HG03060 (cell line): Measurements from ENCODE around the gene NPHS1.
"Not testable (repeated sequence)": the region's sequence is repeated elsewhere in the genome, so short reads cannot be mapped to it uniquely, and the experiment has no call there.

ENCODE experiments used
- ATAC-seq: cut with Tn5 transposase; IDR thresholded peaks from one replicate; pipeline ENCODE4 v1.9.1; 2021; ENCODE audit warnings: low read depth, moderate number of reproducible peaks; ENCODE audit not compliant: unreplicated experiment

NPHS1 gene

GRCh38 chr19:35879068-35879467 is 26.8 kb upstream of the NPHS1 start:
- ATAC-seq = no peak

GRCh38 chr19:35874392-35874930 is 22.2 kb upstream of the NPHS1 start:
- ATAC-seq = no peak

- ATAC-seq = no peak
Observed at GRCh38 chr19:35872180-35872579, 19.9 kb upstream of the NPHS1 start.

GRCh38 chr19:35871611-35872010 is 19.3 kb upstream of the NPHS1 start:
- ATAC-seq = no peak

- no peak for ATAC-seq
Observed at GRCh38 chr19:35870798-35871197, 18.5 kb upstream of the NPHS1 start.

GRCh38 chr19:35870124-35870736 is 17.9 kb upstream of the NPHS1 start:
- ATAC-seq = not testable (repeated sequence)

- no peak for ATAC-seq
Observed at GRCh38 chr19:35869327-35870123, 17.2 kb upstream of the NPHS1 start.

- ATAC-seq = no peak
Observed at GRCh38 chr19:35868823-35869326, 16.6 kb upstream of the NPHS1 start.

GRCh38 chr19:35868172-35868822 is 16.0 kb upstream of the NPHS1 start, which contains the start of gene APLP1:
Gene APLP1 (plus strand): TSS chr19:35868574. CDS start chr19:35868637, 63 bp downstream.
- ATAC-seq = no peak

GRCh38 chr19:35863018-35863417 is 10.7 kb upstream of the NPHS1 start:
- ATAC-seq = no peak

GRCh38 chr19:35862528-35862927 is 10.2 kb upstream of the NPHS1 start:
- ATAC-seq = no peak

GRCh38 chr19:35861640-35862160 is 9.4 kb upstream of the NPHS1 start:
- ATAC-seq = no peak

- no peak for ATAC-seq
Observed at GRCh38 chr19:35860818-35861639, 8.7 kb upstream of the NPHS1 start.

- no peak for ATAC-seq
Observed at GRCh38 chr19:35860436-35860817, 8.1 kb upstream of the NPHS1 start.

- ATAC-seq = no peak
Observed at GRCh38 chr19:35859414-35859813, 7.1 kb upstream of the NPHS1 start.

GRCh38 chr19:35858311-35858710 is 6.0 kb upstream of the NPHS1 start:
- no peak for ATAC-seq

GRCh38 chr19:35856546-35857149 is 4.3 kb upstream of the NPHS1 start, which contains the start of gene KIRREL2:
Gene KIRREL2 (plus strand): TSS chr19:35856911. CDS start chr19:35857120, 209 bp downstream.
- no peak for ATAC-seq

GRCh38 chr19:35853038-35853756 is 893 bp upstream of the NPHS1 start:
- ATAC-seq = no peak
